ENCODE results near the gene CACFD1. TPM values are rescaled to one million over a fixed set of nuclear protein-coding genes. Genes with fewer than 3 reads are reported as not detected.

The CACFD1 gene
- total and polyA plus RNA-seq, 2 of the 4 experiments (the other 2 are of a cell fraction) = 2.0 to 6.6 TPM

DNA sequence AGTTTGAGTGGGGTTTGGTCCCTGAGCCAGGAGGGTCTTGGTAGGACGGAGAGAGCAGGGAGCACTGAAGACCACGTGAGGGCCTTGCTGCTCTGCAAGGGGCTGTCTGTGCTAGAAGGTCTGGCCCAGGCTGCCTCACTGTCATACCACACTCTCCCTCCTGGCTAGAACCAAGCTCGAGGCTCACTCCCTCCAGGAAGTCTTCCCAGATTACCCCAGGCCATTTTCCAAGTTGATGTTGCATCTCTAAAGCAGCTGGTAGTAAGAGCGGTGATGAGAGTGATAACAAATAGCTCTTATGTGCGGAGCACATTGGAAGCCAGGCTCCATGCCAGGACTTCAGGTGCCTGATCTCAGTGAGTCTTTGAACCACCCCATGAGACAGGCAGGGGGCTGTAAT, 58.4 kb downstream of the CACFD1 start:
- BruUV-seq (replicated peaks) = no TSS peak
- H3K18ac ChIP-seq (ENCODE audit: low read depth, low read length) = no peak overlapping the region
- H3K36me3 ChIP-seq (ENCODE audit: control insufficient read depth, insufficient read depth, low read length) = no peaks in the 10 kb centered on the region
- no peak for DNase-seq
- no peak overlapping the region for H4K5ac ChIP-seq (ENCODE audit: low read depth, low read length)
- TF ChIP-seq RAD21 (IDR thresholded peaks at IDR 0.05; ENCODE audit: low read length) = no peak
- TF ChIP-seq RFX5 (IDR thresholded peaks at IDR 0.05; ENCODE audit: low read depth, low read length) = no peak
- H3K23ac ChIP-seq (ENCODE audit: low read depth, low read length) = no peak overlapping the region
- no peak overlapping the region for H3K56ac ChIP-seq (ENCODE audit: extremely low read depth, insufficient read depth, low read length)
- no peak overlapping the region for H3K27ac ChIP-seq (ENCODE audit: insufficient read depth, low read length)
- no CpG with 5 or more reads among the region's 5 CpGs for WGBS, 2 experiments (ENCODE audit: extremely low coverage in 2 of 2, insufficient read length in 1 of 2)
- no peak overlapping the region for H3K4ac ChIP-seq (ENCODE audit: low read depth, low read length)
- no peak overlapping the region for H2AK9ac ChIP-seq (replicated peaks; ENCODE audit: low read depth, low read length, poor library complexity)
- no peaks in the 10 kb centered on the region for H3K9me1 ChIP-seq (ENCODE audit: insufficient read depth, low read length)
- H4K91ac ChIP-seq (ENCODE audit: insufficient read depth, low read depth, low read length) = no peak overlapping the region
- H2BK15ac ChIP-seq (ENCODE audit: low read depth, low read length) = no peak overlapping the region
- dilution Hi-C loops (cut with HindIII; ENCODE audit: low sequenced_read_pairs, unreplicated experiment) (no loop called here), intact Hi-C loops (cut with micrococcal nuclease) (no loop called here), in situ Hi-C loops (cut with MboI; ENCODE audit: low sequenced_read_pairs) (no loop called here)
- no peak overlapping the region for H2AK5ac ChIP-seq (ENCODE audit: low read depth, low read length)
- no peak overlapping the region for H2BK120ac ChIP-seq (ENCODE audit: low read depth, low read length)
- no peak overlapping the region for H2AFZ ChIP-seq (replicated peaks; ENCODE audit: low read length, poor library complexity)
- no peak for ATAC-seq (ENCODE audit: low read depth)
- CTCF ChIA-PET = no interaction called here
- no peaks in the 10 kb centered on the region for H3K4me1 ChIP-seq (ENCODE audit: control insufficient read depth, insufficient read depth, low read length)
- H3K27me3 ChIP-seq (ENCODE audit: control insufficient read depth, insufficient read depth, low read length) = peaks cover 69% of the 10 kb centered on the region
- no peak overlapping the region for H3K9ac ChIP-seq (ENCODE audit: low read depth, low read length)
- H3K14ac ChIP-seq (replicated peaks; ENCODE audit: low read depth, low read length) = no peak overlapping the region
- no peak overlapping the region for H3K4me2 ChIP-seq (ENCODE audit: low read depth, low read length)
- H3K4me3 ChIP-seq (ENCODE audit: insufficient read depth, low read depth, low read length) = no peak overlapping the region
- H3K79me1 ChIP-seq (ENCODE audit: low read depth in 1 of 2, low read length in 2 of 2) = no peaks in the 10 kb centered on the region
- H4K8ac ChIP-seq (ENCODE audit: low read depth in 2 of 2, low read length in 2 of 2) = no peak overlapping the region
- H4K20me1 ChIP-seq (ENCODE audit: insufficient read depth, low read length) = no peaks in the 10 kb centered on the region
- POLR2A ChIA-PET (ENCODE audit: unreplicated experiment) = no interaction called here
- no peak overlapping the region for H2BK20ac ChIP-seq (ENCODE audit: low read depth, low read length)
- no peak overlapping the region for H2BK5ac ChIP-seq (ENCODE audit: low read depth, low read length, poor library complexity, severe bottlenecking)
- no peaks in the 10 kb centered on the region for H3K9me3 ChIP-seq (ENCODE audit: control insufficient read depth, insufficient read depth, low read length)

All from IMR-90 (cell line).